ENCODE data around the gene PKDCC.

The PKDCC gene, protein sequence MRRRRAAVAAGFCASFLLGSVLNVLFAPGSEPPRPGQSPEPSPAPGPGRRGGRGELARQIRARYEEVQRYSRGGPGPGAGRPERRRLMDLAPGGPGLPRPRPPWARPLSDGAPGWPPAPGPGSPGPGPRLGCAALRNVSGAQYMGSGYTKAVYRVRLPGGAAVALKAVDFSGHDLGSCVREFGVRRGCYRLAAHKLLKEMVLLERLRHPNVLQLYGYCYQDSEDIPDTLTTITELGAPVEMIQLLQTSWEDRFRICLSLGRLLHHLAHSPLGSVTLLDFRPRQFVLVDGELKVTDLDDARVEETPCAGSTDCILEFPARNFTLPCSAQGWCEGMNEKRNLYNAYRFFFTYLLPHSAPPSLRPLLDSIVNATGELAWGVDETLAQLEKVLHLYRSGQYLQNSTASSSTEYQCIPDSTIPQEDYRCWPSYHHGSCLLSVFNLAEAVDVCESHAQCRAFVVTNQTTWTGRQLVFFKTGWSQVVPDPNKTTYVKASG

DNA sequence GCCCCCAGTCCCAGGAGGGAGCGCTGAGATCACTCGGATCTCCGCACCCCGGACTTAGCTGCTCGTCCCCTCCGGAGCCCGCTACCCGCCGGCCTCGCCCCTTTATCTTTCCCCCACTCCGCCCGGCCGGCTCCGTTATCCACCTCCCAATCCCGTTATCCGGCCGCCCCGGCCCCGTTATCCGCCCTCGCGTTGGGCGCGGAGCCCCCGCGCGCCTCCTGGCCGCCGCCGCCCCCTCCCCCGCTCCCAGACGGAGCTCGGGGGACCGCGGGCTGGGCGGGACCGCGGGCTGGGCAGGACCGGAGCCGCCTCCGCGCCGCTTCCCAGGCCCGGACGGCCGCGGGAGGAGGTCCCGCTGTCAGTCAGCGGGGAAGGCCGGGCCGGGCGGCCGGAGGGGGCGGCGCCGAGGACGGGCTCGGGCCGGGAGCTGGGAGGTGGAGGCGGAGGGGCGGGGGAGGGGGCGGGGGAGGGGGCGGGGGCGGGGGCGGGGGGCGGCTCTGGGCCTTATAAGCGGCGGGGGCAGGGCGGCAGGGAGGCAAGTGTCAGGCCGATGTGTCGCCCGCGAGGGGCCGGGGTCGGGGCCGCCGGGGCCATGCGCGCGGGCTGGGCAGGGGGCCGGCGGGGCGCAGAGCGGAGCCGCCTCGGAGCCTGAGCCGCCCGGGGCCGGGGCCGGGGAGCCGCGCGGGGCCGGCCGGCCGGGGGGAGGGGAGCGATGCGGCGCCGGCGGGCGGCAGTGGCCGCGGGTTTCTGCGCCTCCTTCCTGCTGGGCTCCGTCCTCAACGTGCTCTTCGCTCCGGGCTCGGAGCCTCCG, at the start of gene PKDCC:
Gene PKDCC (plus strand): TSS at position 534 of the 811 bp plus-strand sequence. CDS start 179 bp downstream, at position 713.
- peak; percentile 47 for ATAC-seq
- DNase-seq, result peak; percentile 14

DNA sequence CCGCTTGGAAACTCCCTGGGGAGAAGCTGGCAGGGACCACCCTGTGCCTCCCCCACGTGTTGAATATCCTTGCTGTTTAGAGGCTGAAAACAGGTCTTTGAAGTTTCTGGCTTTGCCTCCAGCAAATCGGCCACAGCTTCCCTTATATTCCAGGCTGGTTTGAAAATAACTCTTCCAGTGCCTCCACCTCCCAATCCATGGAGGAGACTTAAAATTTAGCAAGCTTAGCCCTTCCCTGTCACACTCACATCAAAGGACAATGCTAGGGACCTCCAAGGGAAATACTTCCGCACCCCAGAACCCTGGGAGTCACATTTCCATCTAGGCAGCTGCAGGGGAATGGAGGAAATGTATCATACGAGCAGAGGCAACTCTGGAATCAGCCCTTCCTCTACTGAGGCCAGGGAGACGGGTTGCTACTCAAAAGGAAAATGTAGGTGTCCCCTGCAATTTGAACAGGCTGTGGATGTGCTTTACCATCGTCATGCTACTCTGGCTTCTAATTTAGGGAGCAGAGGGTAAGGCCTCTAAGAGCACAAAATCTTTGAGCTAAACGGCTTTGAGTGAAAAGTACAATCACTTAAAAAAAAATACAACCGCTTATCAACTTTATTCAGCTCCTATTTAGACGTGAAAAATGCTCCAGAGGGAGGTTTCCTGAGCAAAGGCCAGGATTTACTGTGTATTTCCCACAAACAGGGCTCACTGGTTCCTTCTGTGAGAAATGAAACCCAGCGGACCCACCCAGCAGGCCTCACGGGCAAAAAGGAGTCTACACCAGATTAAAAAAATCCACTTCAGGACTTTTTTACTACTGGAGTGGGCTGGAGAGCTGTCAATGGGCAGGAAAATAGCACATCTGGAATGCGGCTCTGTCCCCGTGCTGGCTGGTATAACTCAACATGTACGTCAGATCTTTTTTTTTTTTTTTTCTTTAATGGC, 49.4 kb upstream of the PKDCC start:
- no peak for DNase-seq
- no peak for ATAC-seq

DNA sequence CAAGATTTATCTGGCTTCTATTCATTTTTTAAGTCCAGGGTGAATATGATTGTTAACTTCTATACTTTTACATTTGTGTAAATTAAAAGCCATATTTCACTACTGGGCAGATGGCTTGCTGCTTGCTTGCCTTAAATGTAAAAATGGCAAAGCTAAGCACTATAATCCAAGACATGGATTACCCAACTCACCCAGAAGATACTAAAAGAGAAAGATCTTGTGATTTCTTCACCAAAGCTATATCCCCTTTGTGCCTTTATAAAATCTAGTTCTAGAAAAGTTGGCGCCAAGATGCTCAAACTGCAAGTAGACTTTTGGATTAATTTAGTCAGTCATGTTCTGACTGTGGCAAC, 48.7 kb upstream of the PKDCC start:
- no peak for ATAC-seq
- DNase-seq, result no peak

DNA sequence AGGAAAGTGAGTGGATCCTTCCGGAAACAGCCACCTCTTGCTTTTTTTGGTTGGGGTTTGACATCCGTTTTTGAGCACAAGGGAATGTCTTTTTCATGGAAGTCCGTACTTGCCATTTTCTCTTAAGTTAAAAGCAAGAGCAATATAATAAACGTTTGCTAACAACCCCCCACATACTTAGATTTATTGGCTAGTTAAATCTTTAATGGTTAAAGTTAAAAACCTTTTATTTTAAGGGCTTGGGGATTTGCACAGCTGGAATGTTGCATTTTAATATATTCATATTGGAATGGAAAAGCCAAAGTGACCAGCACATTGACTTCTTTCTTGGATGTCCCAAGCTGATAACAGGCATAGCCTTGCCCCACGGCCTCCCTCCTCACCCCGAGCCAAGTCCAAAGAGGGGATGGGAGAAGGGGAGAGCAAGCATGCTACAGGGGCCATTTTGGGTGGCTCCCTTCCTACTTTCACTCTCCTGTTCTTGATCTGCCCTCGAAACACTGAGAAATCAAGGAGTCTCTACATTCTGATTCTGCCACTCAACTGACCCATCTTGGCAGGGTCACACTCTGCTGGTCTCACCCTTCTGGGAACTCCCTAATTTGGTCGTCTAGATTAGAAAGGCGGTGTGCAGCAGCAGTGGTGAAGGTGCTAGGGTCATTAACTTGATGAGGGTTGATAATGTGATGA, 48.1 kb upstream of the PKDCC start:
- ATAC-seq (no peak), DNase-seq (no peak)

DNA sequence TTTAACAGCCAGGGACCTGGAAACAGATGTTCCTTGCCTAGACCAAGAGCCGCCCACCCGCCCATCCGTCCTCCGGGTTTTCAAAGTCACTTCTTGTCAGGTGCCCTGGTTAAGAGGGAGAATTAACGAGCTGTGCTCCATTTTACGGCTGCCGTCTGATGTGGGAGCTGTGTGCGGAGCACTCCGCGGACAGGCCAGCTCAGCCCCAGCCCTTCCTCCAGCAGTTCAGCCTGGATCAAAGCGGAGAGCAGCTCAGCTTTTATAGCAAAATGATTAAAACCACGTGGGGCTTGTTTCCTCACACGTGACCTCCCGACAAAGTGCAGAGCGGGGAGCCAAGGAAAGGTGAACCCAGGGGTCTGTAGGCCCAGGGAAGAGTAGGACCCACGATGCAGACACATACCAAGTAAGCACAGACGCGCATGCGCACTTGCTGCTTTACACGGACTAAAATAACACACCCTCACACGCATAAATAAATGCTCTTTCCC, 46.1 kb upstream of the PKDCC start:
- ATAC-seq, result no peak
- no peak for DNase-seq

DNA sequence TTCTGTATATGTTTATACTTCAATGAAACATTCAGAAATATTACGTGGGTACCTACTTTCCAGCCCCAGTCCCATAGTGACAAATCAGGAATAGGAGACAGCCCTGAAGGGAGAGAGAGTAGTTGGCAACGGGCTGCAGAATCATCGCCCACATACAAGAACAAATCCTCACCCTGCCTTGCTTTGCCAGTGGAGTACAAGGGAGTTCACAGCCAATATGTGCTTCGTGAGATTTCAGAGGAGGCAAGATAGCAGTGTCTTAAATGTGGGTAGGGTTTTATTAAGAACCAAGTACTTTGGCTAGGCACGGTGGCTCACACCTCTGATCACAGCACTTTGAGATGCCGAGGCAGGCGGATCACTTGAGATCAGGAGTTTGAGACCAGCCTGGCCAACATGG, 40.3 kb upstream of the PKDCC start:
- ATAC-seq (no peak), DNase-seq (no peak)

DNA sequence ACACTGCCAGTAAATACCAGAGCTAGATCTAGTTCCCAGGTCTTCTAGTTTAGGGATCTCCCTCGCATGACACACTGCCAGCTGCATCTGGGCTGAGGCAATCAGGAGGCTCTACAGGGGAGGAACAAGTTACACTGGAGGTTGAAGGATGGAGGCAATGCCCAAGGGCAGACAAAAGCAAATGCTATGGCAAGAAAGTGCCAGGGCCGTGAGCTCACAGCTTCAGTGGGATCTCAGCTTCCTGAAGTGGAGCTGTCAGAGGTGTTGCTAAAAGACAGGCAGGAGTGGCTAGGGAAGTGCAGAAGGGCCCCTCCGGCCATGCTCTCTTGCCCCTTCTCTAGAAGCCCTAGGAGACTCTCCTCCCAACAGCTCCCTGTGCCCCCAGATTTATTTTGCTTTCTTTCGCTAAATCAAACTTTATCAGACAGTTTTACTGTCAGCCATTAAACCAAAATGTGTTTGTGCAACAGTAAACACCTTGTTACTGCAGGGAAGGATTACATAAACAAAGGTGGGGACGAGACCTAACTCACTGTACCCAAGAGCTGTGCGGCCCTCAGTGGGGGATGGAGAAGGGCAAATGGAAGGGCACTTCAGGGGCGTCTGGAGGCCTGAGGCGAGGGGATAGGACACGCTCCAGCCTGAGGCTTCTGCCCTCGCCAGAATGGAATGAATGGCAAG, 39.4 kb upstream of the PKDCC start:
- no peak for ATAC-seq
- no peak for DNase-seq

DNA sequence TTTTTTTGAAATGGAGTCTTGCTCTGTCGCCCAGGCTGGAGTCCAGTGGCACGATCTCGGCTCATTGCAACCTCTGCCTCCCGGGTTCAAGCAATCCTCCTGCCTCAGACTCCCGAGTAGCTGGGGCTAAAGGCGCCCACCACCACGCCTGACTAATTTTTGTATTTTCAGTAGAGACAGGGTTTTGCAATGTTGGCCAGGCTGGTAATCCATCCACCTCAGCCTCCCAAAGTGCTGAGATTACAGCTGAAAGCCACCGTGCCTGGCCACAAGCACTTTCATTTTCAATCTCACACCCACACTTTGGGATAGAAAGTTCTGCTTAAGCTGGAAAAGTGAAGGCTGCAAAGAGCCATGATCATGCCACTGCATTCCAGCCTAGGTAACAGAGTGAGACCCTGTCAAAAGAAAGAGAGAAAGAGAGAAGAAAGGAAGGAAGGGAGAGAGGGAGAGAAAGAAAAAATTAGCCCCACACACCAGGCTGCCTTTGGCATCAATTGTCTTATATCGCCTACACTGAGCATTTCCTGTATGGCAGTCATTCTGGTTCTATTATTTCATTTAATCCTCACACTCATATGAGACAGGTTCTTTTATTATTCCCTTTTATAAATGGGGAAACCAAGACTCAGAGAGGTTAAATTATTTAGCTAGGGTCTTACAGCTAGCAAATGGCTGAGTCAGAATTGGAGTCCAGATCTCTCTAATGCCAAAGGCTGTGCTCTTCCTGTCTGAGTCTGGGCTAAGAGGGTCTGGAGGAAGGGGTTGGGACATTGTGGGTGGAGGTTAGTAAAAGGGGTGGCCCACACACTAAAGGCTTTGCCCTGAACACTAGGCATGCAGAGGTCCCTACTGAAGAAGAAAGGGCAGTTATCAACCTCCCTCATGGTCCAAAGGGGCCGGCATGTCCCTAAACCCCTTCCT, 37.9 kb upstream of the PKDCC start:
- ATAC-seq (no peak), DNase-seq (peak; percentile 12)

DNA sequence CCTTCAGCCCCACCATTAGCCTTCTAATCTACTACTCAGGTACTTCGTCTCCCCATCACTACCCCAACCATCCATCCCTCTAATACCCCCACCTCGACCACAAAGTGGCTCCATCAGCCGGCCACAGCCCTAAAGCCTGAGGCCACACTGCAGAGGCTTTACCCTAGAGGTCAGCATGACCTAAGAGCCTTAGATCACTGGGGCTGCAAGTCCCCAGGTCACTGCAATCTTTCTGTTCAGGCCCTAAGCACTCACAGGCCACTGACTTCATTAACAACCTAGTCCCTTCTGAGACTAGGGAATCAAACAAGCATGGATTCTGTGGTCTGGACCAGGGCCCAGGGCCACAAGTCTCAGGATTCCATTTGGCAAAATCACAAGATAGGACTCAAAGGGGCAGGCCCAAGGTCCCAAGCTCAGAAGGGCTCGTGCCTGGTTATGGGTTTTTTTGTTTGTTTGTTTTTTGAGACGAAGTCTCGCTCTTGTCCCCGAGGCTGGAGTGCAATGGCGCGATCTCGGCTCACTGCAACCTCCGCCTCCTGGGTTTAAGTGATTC, 37.0 kb upstream of the PKDCC start:
- ATAC-seq, result no peak
- DNase-seq, result no peak

DNA sequence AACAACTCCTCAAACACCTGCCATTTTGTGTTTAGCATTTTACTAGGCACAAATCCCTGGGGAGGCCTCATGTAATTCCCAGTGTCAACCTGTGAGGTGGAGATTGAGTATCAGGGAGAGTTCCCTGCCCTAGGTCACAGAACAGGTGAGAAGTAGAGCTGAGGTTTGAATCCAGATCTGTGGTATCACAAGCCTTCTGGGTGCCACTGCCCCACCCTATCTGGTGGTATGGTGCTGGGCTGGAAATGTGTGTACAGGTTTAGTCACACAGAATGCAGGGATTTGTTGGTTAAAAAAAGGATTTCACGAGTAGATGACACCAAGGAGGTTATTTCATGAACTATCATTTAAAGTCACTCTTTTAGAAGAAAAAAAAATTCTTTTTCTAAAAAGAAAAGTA, 35.7 kb upstream of the PKDCC start:
- no peak for DNase-seq
- no peak for ATAC-seq

DNA sequence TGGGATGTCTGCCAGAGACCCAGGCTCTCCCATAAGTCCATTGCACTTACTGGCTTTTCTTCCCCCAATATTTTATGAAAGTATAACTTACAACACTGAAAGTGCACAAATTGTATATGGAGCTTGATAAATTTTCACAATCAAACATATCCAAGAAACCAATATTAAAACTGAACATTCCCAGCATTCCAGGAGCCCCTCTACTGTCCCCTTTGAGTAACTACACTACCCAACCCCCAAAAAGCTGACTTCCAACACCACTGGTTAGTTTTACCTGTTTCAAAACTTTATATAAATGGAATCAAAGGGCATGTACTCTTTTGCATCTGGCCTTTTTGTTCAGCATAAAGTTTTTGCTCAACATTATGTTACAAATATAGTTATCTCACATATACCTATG, 35.2 kb upstream of the PKDCC start:
- ATAC-seq (no peak), DNase-seq (no peak)

DNA sequence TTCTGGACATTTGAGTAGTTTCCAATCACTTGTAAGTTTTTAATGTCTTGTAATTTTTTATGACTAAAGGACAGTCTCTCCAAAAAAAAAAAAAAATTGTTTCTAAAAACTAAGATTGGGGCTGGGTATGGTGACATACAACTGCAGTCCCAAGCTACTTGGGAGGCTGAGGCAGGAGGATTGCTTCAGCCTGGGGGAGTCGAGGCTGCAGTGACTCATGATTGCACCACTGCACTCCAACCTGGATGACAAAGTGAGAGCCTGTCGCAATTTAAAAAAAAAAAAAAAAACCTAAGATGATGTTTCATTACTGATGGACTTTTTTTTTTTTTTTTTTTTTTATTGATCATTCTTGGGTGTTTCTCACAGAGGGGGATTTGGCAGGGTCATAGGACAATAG, 34.4 kb upstream of the PKDCC start:
- ATAC-seq (no peak), DNase-seq (no peak)

DNA sequence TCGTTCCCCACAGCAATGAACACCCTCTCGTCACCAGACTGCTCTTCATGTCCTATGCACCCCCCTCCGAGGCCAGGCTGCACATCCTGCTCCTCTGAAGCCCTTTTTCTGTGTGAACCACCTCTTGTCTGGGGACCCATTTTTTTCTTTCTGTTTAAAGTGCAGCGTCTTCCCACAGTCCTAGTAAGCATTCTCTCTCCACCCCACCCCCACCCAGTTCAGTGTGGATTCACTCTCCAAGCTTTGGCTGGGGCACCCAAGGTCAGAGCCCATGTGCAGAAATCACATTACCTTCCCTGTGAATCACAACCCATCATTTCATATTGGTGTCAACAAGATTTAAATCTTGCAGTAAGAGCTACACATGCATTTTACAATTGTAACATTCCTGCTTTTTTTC, 26.4 kb upstream of the PKDCC start:
- no peak for DNase-seq
- ATAC-seq, result no peak

DNA sequence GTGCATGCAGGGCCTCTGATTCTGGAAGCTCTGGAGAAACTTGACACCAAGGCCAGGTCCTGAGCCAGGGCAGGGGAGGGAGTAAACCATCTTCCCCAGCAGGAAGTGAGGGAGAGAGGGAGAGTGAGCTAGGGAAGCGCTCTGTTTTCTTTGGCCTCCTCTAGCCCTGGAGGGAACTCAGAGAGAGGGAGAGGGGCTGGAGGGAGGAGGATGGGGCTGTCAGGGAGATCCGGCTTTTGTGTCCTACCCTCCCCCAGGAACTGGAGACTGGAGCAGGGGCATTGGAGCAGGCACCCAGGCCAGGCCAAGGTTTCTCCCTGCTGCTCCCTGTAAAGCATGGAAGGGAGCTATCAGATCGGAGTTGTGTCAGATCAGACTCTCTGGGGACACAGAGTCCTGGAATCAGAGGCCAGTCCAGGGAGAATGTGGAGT, 22.7 kb upstream of the PKDCC start:
- DNase-seq, result no peak
- ATAC-seq, result no peak

DNA sequence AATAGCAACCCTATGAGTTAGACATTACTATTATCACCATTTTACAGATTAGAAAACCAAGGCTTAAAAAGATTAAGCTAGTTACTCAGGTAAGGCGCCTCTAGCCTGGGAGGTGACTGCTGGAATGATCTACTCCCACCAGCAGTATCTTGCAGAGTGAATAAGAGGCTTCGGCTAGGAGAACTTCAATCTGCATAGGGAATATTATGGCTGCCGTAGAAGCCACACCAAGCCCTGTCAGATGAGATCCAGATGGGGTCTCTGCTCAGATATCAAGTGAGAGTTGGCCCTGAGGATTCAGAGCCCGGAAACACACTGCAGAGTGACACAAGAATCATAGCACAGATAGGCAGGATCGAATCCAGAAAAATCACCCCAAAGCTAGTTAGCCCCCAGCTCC, 21.5 kb upstream of the PKDCC start:
- DNase-seq, result no peak
- no peak for ATAC-seq

DNA sequence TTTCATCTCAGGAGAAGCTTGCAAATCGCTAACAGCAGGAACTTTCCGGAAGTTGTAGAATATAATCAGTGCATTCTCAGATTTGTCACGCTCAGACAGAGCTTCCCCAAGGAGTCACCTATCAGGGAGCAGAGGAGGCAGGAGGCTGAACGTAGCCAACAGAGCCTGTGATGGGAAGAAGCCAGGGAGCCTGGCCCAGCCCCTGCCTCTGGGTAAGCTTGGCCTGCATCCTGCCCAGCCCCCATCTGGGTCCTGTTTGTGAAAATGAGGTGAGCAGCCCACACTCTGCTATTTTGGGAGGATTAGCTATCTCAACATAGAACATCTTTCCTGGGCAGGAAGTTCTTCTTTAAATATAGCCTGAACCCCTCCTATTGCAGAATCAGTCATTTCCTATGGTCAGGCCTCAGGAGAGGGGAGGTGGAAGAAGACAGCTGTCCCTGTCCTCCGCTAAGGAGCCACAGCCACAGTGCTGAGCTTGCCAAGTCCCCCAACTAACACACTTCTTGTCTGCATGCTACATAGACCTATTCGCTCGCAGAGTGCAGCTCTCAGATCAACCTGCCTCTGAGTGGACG, 19.2 kb upstream of the PKDCC start:
- no peak for DNase-seq
- no peak for ATAC-seq

DNA sequence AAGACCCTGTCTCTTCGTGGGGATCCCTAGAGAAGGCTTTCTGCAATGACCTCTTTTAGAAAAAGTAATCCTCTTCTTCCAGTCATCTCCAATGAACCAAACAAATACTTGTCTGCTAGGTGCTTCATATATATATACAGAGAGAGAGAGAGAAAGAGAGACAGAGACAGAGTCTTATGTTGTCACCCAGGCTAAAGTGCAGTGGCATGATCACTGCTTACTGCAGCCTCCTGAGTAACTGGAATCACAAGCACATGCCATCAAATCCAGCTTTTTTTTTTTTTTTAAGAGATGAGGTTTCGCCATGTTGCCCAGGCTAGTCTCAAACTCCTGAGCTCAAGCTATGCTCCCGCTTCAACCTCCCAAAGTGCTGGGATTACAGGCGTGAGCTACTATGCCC, 18.6 kb upstream of the PKDCC start:
- no peak for ATAC-seq

DNA sequence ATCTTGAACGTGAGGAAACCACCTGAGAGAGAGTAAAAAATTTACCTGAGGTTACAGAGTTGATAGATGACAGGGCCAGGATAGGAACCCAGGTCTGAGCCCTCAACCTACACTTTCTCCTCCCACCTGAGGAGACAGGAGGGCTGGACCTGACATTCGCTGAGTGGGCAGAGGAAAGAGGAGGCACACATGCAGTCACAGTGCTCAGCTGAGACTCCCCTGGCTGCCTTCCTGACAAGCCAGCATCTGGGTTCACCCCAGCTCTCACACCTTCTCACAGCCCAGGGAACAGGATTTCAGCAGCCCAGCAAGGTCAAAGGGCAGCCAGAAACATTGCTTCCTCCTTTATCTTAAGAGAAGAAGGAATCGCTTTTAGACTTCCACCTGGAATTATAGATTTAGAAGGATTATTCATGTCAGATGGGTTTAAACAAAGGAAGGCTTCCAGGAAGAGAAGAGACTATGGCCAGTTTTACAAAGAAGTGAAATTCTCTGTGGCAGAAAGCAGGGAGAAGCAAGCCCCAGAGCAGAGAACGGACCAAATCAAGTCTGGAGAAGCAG, 18.1 kb upstream of the PKDCC start:
- ATAC-seq (no peak), DNase-seq (no peak)

More for the DNA sequence above, 18.6 kb upstream of the PKDCC start:
- DNase-seq, result no peak

All from stimulated activated naive CD8-positive, alpha-beta T cell treated with anti-CD3 and anti-CD28 coated beads, Interleukin-15, Interleukin-2, amounts not matched to agents 100 U/mL and 50 U/mL, for 24 hours (primary cell).